Vagina (tissue), 2 donors: ENCODE results near the gene HIPK2. TPM values are rescaled to one million over a fixed set of nuclear protein-coding genes. Genes with fewer than 3 reads are reported as not detected.
A peak's percentile ranks its signal among the peaks of the same experiment; 100 is the strongest.

Source experiments
- DNase-seq, 2 donors: peaks; one replicate each; pipeline ENCODE4 v3.0.0-alpha.2; 2017; ENCODE audit errors: extremely low spot score in 2 of 2
- H3K27ac ChIP-seq: fragments of 200-600 bp; sonication (generic); one replicate; pipeline ENCODE4 v1.5.1; 2019
- H3K27me3 ChIP-seq: fragments of 200-600 bp; sonication (generic); one replicate; pipeline ENCODE4 v1.5.1; 2019
- H3K36me3 ChIP-seq, 2 donors: fragments of 200-600 bp; sonication (generic); one replicate each; pipeline ENCODE4 v1.5.1; 2017 to 2019
- H3K4me1 ChIP-seq: fragments of 200-600 bp; sonication (generic); one replicate; pipeline ENCODE4 v1.5.1; 2019
- H3K4me3 ChIP-seq, 2 donors: fragments of 200-600 bp; sonication (generic); 1 replicate in 1 of 2; 2 replicates in 1 of 2; pipeline ENCODE4 v1.5.1; 2016 to 2019
- H3K9me3 ChIP-seq: fragments of 200-600 bp; sonication (generic); one replicate; pipeline ENCODE4 v1.5.1; 2019
- POLR2A ChIP-seq, 2 donors: fragments of 450-650 bp; IDR thresholded peaks; one replicate each; pipeline ENCODE4 v1.6.1; 2017; ENCODE audit warnings: antibody characterized with exemption in 2 of 2, mild to moderate bottlenecking in 2 of 2, moderate library complexity in 2 of 2
- POLR2AphosphoS5 ChIP-seq, 2 donors: sonication (generic); formaldehyde crosslinking; IDR thresholded peaks; one replicate each; pipeline ENCODE4 v1.9.0; 2017; ENCODE audit warnings: antibody characterized with exemption in 2 of 2, mild to moderate bottlenecking in 2 of 2, low read depth in 1 of 2; ENCODE audit not compliant: insufficient read depth in 1 of 2
- intact Hi-C: fragments of 100-400 bp; cut with DNase I; formaldehyde crosslinking; loops from one replicate; pipeline ENCODE4 v1.15.1; 2023
- total RNA-seq: library from RNA; depleted of rRNA; stranded (reverse); fragments of >200 nt; gene quantifications from one replicate; pipeline ENCODE4 v1.2.3, GENCODE V29; 2016
- TF ChIP-seq, protein P1 (sequence below), 3 experiments: fragments of 450-650 bp in 2 of 3; fragments of 200-600 bp in 1 of 3; sonication (generic) in 1 of 3; IDR thresholded peaks; one replicate each; pipeline ENCODE4 v1.5.1; 2017 to 2019; ENCODE audit warnings: antibody characterized with exemption in 3 of 3, mild to moderate bottlenecking in 2 of 3, moderate library complexity in 2 of 3

Gene HIPK2
- total RNA-seq, 1 donor from 2014 or later = 21.9 TPM

DNA sequence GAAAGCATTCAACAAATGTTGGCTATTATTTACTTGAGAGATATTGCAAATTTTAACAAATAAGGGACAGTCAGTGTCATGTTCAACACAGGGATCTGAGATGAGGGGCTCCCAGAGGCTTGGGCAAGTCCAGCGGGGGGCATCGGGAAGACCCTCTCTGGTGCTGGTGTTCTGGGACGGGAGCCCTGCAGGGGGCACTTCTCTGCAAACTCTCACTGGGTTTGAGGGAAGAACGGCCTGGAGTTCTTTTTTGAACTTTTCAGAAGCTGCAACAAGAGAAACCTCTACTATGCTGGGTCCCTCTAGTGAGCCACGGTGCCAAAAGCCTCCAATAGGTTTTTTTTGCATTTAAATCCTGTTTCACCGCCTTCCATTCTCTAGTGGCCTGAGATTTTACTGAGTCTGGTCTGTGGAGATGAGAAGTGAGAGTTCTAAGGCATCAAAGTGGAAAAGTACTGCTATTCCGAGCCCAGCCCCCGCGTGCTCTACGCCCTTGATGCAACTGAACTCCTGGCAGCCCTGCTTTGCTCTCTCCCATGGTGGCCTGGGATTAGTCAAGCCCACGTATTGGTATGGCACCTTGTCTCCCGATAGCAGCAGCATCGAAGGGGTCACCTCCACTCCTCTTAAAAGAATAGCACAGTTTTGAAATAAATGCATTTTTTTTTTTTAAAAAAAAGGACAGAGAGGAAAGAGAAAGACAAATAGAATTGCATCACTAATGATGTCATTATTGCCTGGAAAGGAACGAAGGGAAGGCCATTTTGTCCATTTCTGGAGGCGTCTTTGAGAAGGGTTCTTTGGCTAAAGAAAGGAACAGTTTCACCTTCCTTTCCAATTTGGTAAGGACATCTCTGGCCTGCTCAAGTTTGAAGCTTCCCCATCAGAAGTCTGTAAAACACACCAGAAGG lies 210.8 kb downstream of the HIPK2 start:
- intact Hi-C loops = no loop called here
- peak; percentile 58 to 70 for DNase-seq
- H3K27ac ChIP-seq = no peak overlapping the region
- H3K4me1 ChIP-seq = no peaks in the 10 kb centered on the region
- H3K9me3 ChIP-seq = no peaks in the 10 kb centered on the region
- no peak overlapping the region for H3K4me3 ChIP-seq
- TF ChIP-seq POLR2AphosphoS5 (IDR thresholded peaks at IDR 0.05; ENCODE audit: insufficient read depth in 1 of 2, low read depth in 1 of 2) = no peak
- TF ChIP-seq, protein P1, sequence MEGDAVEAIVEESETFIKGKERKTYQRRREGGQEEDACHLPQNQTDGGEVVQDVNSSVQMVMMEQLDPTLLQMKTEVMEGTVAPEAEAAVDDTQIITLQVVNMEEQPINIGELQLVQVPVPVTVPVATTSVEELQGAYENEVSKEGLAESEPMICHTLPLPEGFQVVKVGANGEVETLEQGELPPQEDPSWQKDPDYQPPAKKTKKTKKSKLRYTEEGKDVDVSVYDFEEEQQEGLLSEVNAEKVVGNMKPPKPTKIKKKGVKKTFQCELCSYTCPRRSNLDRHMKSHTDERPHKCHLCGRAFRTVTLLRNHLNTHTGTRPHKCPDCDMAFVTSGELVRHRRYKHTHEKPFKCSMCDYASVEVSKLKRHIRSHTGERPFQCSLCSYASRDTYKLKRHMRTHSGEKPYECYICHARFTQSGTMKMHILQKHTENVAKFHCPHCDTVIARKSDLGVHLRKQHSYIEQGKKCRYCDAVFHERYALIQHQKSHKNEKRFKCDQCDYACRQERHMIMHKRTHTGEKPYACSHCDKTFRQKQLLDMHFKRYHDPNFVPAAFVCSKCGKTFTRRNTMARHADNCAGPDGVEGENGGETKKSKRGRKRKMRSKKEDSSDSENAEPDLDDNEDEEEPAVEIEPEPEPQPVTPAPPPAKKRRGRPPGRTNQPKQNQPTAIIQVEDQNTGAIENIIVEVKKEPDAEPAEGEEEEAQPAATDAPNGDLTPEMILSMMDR (IDR thresholded peaks at IDR 0.05) = no peak
- no peak for TF ChIP-seq POLR2A (IDR thresholded peaks at IDR 0.05)
- H3K27me3 ChIP-seq = no peaks in the 10 kb centered on the region
- peaks cover 0 to 5% of the 10 kb centered on the region in 2 donors for H3K36me3 ChIP-seq

DNA sequence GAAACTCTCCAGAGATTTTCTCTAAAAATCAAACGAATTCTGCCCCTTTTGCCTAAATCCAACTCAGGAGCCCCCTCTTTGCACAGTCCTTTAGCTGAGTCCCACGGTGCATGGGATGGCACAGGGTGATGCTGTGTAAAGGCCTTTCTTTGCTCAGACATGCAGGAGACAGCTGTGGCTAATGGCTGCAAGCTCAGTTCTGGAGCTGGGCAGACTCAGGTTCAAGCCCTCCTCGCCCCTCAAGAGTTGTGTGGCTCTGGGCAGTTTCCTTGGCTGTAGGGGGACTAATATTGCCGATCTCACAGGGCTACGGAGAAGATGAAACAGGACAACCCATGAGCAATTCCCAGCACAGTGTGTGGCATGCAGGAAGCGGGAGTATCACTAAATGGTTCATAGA lies 211.7 kb downstream of the HIPK2 start:
- H3K27ac ChIP-seq = no peak overlapping the region
- TF ChIP-seq POLR2A (IDR thresholded peaks at IDR 0.05) = no peak
- TF ChIP-seq, protein P1 (IDR thresholded peaks at IDR 0.05) = no peak
- TF ChIP-seq POLR2AphosphoS5 (IDR thresholded peaks at IDR 0.05; ENCODE audit: insufficient read depth in 1 of 2, low read depth in 1 of 2) = no peak
- peaks cover 0 to 5% of the 10 kb centered on the region in 2 donors for H3K36me3 ChIP-seq
- no peaks in the 10 kb centered on the region for H3K4me1 ChIP-seq
- no peaks in the 10 kb centered on the region for H3K27me3 ChIP-seq
- peak; percentile 34 to 56 for DNase-seq
- intact Hi-C loops = no loop called here
- H3K9me3 ChIP-seq = no peaks in the 10 kb centered on the region
- no peak overlapping the region for H3K4me3 ChIP-seq

DNA sequence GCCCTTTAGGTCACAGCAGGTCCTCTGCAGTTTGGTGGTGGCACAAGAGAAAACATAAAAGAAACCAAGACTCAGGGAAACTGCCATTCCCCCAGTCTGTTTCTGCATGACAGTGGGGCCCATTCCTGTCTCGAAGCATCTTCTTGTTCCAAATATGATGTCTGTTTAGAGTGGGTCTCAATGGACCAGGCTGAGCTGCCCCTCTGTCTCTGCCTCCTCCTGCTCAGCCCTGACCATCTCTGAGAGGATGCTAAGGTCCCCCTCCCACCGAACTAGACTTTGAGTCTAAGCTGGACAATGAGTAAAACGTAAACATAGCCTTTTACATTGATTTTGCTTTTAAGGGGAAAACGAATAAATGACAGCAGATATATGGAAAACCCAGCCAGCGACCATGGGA lies 213.9 kb downstream of the HIPK2 start:
- Histone ChIP-seq H3K36me3 (peaks cover 0 to 2% of the 10 kb centered on the region in 2 donors), H3K9me3 (no peaks in the 10 kb centered on the region), H3K4me1 (no peaks in the 10 kb centered on the region), H3K4me3 (no peak overlapping the region), H3K27ac (no peak overlapping the region), H3K27me3 (no peaks in the 10 kb centered on the region)
- DNase-seq = peak in 1 of 2 donors; percentile 31
- intact Hi-C loops = no loop called here
- TF ChIP-seq POLR2A (IDR thresholded peaks at IDR 0.05) (no peak), POLR2AphosphoS5 (IDR thresholded peaks at IDR 0.05; ENCODE audit: insufficient read depth in 1 of 2, low read depth in 1 of 2) (no peak)
- TF ChIP-seq, protein P1 (IDR thresholded peaks at IDR 0.05) = no peak

DNA sequence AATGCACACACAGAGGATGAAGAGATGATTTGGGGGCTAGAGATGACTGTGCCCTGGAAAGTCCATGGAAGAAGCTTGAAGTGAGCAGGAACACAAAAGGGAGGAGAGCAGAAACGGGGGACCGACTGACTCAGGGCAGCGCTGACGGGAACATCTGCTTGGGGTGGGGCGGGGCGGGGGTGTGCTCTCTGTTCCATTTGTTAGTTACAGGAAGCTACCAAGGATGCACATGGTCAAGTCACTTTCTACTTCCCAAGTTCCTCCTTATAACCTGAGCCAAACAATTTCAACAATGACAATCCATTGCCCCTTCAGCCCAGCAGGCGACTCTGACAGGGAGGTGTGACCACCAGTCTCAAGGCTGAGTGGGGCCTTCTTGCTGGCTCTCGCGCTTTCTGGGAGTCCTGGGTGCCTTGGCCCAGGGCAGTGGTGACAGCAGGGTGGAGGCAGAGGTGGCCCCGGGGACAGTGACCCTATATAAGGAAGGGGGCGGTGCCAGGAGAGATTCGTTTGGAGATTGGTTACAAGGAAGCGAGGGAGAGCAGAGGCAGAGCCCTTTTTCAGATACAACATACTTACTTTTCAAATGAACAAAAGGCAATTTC lies 214.7 kb downstream of the HIPK2 start:
- intact Hi-C loops = no loop called here
- H3K36me3 ChIP-seq = no peaks in the 10 kb centered on the region
- no peak for TF ChIP-seq POLR2A (IDR thresholded peaks at IDR 0.05)
- TF ChIP-seq, protein P1 (IDR thresholded peaks at IDR 0.05) = no peak
- no peak for TF ChIP-seq POLR2AphosphoS5 (IDR thresholded peaks at IDR 0.05; ENCODE audit: insufficient read depth in 1 of 2, low read depth in 1 of 2)
- no peaks in the 10 kb centered on the region for H3K27me3 ChIP-seq
- no peaks in the 10 kb centered on the region for H3K9me3 ChIP-seq
- H3K4me1 ChIP-seq = no peaks in the 10 kb centered on the region
- no peak overlapping the region for H3K27ac ChIP-seq
- H3K4me3 ChIP-seq = no peak overlapping the region
- peak in 1 of 2 donors; percentile 52 for DNase-seq
